COLO668 (cell line): Measurements from ENCODE around the gene GNL1.
"Not testable (repeated sequence)": the region's sequence is repeated elsewhere in the genome, so short reads cannot be mapped to it uniquely, and the experiment has no call there.

Experiments
- DNase-seq: peaks from one replicate; lab custom pipeline; 2025; ENCODE audit not compliant: unreplicated experiment; lab: John Stamatoyannopoulos, UW

GNL1 gene

GRCh38 chr6:30533460-30534294 is 22.6 kb downstream of the GNL1 start:
- no peak for DNase-seq

- no peak for DNase-seq
Measured at GRCh38 chr6:30530014-30530413, 26.3 kb downstream of the GNL1 start.

- DNase-seq = not testable (repeated sequence)
Measured at GRCh38 chr6:30529349-30529875, 26.9 kb downstream of the GNL1 start.

GRCh38 chr6:30526444-30526843 is 29.8 kb downstream of the GNL1 start:
- DNase-seq = not testable (repeated sequence)

- DNase-seq = not testable (repeated sequence)
Measured at GRCh38 chr6:30521952-30522351, 34.3 kb downstream of the GNL1 start.

GRCh38 chr6:30521082-30521481 is 35.2 kb downstream of the GNL1 start:
- not testable (repeated sequence) for DNase-seq

- no peak for DNase-seq
Measured at GRCh38 chr6:30520522-30520921, 35.8 kb downstream of the GNL1 start.

GRCh38 chr6:30518505-30519145 is 37.7 kb downstream of the GNL1 start:
- DNase-seq = not testable (repeated sequence)

GRCh38 chr6:30517767-30518504 is 38.4 kb downstream of the GNL1 start:
- DNase-seq = not testable (repeated sequence)

- DNase-seq = not testable (repeated sequence)
Measured at GRCh38 chr6:30516754-30517076, 39.6 kb downstream of the GNL1 start.

GRCh38 chr6:30515944-30516753 is 40.1 kb downstream of the GNL1 start:
- DNase-seq = no peak

GRCh38 chr6:30515106-30515505 is 41.2 kb downstream of the GNL1 start:
- DNase-seq = no peak

GRCh38 chr6:30513451-30513850 is 42.8 kb downstream of the GNL1 start:
- no peak for DNase-seq

- DNase-seq = no peak
Measured at GRCh38 chr6:30511169-30511546, 45.1 kb downstream of the GNL1 start.

- no peak for DNase-seq
Measured at GRCh38 chr6:30510419-30511168, 45.7 kb downstream of the GNL1 start.

GRCh38 chr6:30508890-30509736 is 47.2 kb downstream of the GNL1 start:
- DNase-seq = no peak

GRCh38 chr6:30507849-30508827 is 48.2 kb downstream of the GNL1 start:
- DNase-seq = no peak
